HG02623 (cell line): Measurements from ENCODE around the gene ADARB2.

Source experiments
- ATAC-seq: cut with Tn5 transposase; IDR thresholded peaks from one replicate; pipeline ENCODE4 v1.9.1; 2021; ENCODE audit warnings: moderate library complexity; ENCODE audit not compliant: unreplicated experiment

The ADARB2 gene

GRCh38 chr10:1643908-1644179 is 93.5 kb downstream of the ADARB2 start:
- no peak for ATAC-seq

GRCh38 chr10:1643161-1643907 is 94.0 kb downstream of the ADARB2 start:
- no peak for ATAC-seq

GRCh38 chr10:1642600-1643160 is 94.6 kb downstream of the ADARB2 start:
- no peak for ATAC-seq

- no peak for ATAC-seq
These were observed 95.9 kb downstream of the ADARB2 start for GRCh38 chr10:1641402-1641801.

GRCh38 chr10:1638889-1639419 is 98.4 kb downstream of the ADARB2 start:
- ATAC-seq = no peak

GRCh38 chr10:1635340-1635739 is 102.0 kb downstream of the ADARB2 start:
- ATAC-seq = no peak

GRCh38 chr10:1634239-1634638 is 103.1 kb downstream of the ADARB2 start:
- ATAC-seq = no peak

GRCh38 chr10:1633783-1634182 is 103.5 kb downstream of the ADARB2 start:
- ATAC-seq = no peak

GRCh38 chr10:1632596-1632995 is 104.7 kb downstream of the ADARB2 start:
- ATAC-seq = no peak

- ATAC-seq = no peak
These were observed 105.2 kb downstream of the ADARB2 start for GRCh38 chr10:1632141-1632540.

- ATAC-seq = no peak
These were observed 106.0 kb downstream of the ADARB2 start for GRCh38 chr10:1631282-1631681.

GRCh38 chr10:1630304-1630703 is 107.0 kb downstream of the ADARB2 start:
- ATAC-seq = no peak

GRCh38 chr10:1629326-1630198 is 107.8 kb downstream of the ADARB2 start:
- no peak for ATAC-seq

- ATAC-seq = no peak
These were observed 108.6 kb downstream of the ADARB2 start for GRCh38 chr10:1628757-1629156.

GRCh38 chr10:1627945-1628344 is 109.4 kb downstream of the ADARB2 start:
- no peak for ATAC-seq

GRCh38 chr10:1626835-1627234 is 110.5 kb downstream of the ADARB2 start:
- ATAC-seq = no peak

- no peak for ATAC-seq
These were observed 110.9 kb downstream of the ADARB2 start for GRCh38 chr10:1626410-1626809.

- ATAC-seq = no peak
These were observed 111.6 kb downstream of the ADARB2 start for GRCh38 chr10:1625731-1626130.

GRCh38 chr10:1625079-1625478 is 112.2 kb downstream of the ADARB2 start:
- ATAC-seq = no peak

GRCh38 chr10:1624240-1624639 is 113.1 kb downstream of the ADARB2 start:
- no peak for ATAC-seq

GRCh38 chr10:1620803-1621202 is 116.5 kb downstream of the ADARB2 start:
- no peak for ATAC-seq
